Airway epithelial cell (primary cell): Measurements from ENCODE around the gene LRRC53. TPM values are rescaled to one million over a fixed set of nuclear protein-coding genes. Genes with fewer than 3 reads are reported as not detected.

Experiments
- total RNA-seq: library from RNA; depleted of rRNA; stranded (reverse); fragments of >200 nt; gene quantifications from 2 replicates; pipeline ENCODE4 v1.2.3, GENCODE V29; 2015

LRRC53 gene, protein sequence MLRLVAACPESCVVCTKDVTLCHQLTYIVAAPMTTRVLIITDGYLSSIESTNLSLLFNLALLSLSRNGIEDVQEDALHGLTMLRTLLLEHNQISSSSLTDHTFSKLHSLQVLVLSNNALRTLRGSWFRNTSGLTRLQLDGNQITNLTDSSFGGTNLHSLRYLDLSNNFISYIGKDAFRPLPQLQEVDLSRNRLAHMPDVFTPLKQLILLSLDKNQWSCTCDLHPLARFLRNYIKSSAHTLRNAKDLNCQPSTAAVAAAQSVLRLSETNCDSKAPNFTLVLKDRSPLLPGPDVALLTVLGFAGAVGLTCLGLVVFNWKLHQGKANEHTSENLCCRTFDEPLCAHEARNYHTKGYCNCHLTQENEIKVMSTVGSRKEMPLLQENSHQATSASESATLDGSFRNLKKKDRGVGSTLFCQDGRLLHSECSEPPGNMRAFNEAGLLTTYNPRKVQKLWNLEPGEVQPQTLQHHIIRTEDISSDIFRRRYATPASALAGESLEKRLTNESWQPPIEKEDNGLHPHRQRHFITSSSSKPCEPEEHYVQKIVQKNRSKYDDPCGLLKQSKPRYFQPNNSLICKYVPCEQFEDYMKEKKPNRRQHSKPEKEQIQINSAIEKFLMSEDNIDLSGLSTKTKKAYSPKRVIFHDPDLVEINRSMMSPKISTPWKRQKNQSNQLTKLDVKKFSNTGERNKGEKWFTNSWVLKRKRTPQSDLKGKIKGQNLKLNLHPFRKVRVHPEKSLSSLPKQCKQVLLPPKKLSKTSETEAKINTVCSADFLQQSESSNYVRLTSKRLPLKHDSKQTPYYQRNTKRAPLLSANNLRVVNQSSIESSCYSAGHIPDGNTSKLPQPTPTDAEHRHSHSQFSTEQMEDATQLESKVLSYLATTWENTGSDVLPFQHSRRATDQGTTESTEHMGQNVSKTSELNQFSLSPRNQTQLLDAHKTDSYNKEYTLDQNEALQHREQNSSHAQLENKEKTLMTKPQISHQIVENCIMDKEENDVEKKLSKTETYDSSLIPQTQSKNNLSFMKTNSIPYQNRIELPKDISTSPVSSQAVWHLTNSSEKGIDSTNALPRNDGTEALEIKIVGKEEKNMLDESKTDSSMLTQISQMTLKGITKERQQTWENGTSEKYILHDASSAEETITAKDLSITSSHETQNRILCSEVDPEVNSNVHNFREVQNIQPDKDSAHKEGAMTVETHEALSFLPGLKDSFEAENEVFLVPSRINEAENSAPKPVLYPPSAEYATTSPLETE
- not detected in 2 replicates for total RNA-seq

DNA sequence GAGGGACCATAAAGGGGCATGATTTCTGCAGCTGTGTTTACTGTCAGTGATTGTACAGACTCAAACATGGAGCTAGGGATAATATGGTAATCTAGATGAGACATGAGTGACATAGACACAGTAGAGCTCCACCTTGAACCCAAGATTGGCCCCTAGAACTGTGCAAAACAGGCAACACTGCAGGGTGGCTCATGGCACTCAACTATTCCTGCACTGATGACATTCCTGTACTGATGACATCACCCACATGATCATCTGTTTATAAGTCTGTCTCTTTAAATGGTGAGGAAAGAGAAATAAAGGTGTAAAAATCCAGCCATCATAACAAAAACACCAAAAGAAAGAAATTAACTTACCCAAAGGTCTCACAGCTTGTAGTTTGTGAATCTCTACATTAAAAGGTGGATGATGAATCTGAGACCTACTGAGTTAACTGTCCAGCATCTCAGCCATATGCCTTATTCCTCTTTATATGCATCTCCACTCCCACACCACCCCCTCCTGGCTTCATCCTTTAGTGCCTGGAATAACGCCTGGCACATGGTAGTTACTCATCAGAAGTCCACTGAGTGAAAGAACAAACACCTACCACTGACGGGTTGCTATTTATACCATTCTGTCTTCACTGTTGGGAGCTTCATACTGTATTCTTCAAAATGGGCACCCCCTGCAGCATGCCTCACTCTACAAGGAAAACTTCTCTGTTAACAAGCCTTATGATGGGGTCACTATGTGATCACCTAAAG lies at the start of gene LRRC53:
LRRC53 (minus strand) TSS at position 442 of the 746 bp plus-strand sequence. CDS start 29,262 bp downstream, outside the sequence.

Other genes starting within 250 kb of the LRRC53 start
- 0.07 TPM in 1 of 2 replicates, not detected in the other for gene ERICH3, start 161.2 kb upstream of the LRRC53 start, total RNA-seq
- gene CRYZ, start 220.4 kb upstream of the LRRC53 start, total RNA-seq, result 39.3 and 60.2 TPM in 2 replicates
- gene TYW3, start 220.5 kb upstream of the LRRC53 start, total RNA-seq, result 10.4 and 11.8 TPM in 2 replicates